Measurements from ENCODE around the gene MRTFA.
"Not testable (repeated sequence)": the region's sequence is repeated elsewhere in the genome, so short reads cannot be mapped to it uniquely, and the experiment has no call there.

MRTFA gene

DNA sequence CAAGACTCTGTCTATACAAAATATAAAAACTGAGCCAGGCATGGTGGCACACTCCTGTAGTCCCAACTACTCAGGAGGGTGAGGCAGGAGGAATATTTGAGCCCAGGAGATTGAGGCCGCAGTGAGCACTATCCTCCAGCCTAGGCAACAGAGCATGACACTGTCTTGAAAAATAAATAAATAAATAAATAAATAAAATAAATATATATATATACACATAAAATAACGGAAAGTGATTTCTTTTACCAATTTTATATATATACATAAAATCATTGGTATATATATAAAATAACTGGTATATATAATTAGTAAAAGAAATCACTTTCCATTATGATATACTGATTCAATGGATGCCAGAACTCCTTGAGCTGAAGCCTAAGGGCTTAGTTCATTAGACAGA, 91.8 kb downstream of the MRTFA start:
- H3K4me1 ChIP-seq = no peaks in the 10 kb centered on the region
- TF ChIP-seq, protein P1, sequence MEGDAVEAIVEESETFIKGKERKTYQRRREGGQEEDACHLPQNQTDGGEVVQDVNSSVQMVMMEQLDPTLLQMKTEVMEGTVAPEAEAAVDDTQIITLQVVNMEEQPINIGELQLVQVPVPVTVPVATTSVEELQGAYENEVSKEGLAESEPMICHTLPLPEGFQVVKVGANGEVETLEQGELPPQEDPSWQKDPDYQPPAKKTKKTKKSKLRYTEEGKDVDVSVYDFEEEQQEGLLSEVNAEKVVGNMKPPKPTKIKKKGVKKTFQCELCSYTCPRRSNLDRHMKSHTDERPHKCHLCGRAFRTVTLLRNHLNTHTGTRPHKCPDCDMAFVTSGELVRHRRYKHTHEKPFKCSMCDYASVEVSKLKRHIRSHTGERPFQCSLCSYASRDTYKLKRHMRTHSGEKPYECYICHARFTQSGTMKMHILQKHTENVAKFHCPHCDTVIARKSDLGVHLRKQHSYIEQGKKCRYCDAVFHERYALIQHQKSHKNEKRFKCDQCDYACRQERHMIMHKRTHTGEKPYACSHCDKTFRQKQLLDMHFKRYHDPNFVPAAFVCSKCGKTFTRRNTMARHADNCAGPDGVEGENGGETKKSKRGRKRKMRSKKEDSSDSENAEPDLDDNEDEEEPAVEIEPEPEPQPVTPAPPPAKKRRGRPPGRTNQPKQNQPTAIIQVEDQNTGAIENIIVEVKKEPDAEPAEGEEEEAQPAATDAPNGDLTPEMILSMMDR (IDR thresholded peaks at IDR 0.05) = no peak

DNA sequence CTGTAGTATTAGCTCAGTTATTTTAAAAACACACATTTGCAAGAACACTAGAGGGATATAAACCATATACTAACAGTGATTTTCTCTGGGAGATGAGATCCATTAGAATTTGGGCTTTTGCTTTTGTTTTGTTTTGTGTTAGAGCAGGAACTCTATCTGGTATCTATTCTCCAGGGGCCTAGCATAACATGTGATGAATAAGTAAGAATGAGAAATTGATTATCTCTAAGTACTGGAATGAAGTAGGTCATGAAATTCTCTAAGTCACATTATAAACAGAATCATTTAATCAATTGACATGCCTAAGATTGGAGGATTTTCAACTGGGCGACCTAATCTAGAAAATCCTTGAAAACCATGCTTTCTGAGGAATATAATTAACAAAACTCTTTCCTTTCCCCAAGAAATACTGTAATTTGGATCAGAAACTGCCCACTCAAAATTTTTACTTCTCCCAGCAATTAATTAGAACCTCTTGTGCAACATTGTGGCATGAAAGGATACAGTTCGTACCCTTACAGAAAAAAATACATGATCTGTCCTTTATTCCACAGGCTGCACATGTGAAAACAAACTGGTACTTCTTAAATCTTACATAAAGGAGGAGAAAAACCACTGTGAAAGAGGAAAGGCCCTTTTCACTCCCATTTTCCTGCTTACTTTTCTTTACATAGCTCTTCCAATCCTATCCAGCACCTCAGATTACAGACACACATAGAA, 93.5 kb downstream of the MRTFA start:
- peaks cover 4% of the 10 kb centered on the region for H3K79me2 ChIP-seq
- no peak overlapping the region for H2AFZ ChIP-seq
- no peaks in the 10 kb centered on the region for H3K27me3 ChIP-seq (ENCODE audit: control insufficient read depth, insufficient read depth, low read length)
- TF ChIP-seq, protein P1 (IDR thresholded peaks at IDR 0.05) = no peak
- no peaks in the 10 kb centered on the region for H3K9me3 ChIP-seq (ENCODE audit: control insufficient read depth, low read length)
- H3K27ac ChIP-seq = no peak overlapping the region
- H3K4me1 ChIP-seq = no peaks in the 10 kb centered on the region
- no peak overlapping the region for H3K4me2 ChIP-seq (ENCODE audit: low read length)
- no peak overlapping the region for H3K9ac ChIP-seq
- no peaks in the 10 kb centered on the region for H3K36me3 ChIP-seq (ENCODE audit: control insufficient read depth, insufficient read depth, low read length)
- no peak overlapping the region for H3K4me3 ChIP-seq (ENCODE audit: low read depth, low read length)

More for the DNA sequence above, 91.8 kb downstream of the MRTFA start:
- H3K4me3 ChIP-seq (ENCODE audit: low read depth, low read length) = no peak overlapping the region
- H3K9me3 ChIP-seq (ENCODE audit: control insufficient read depth, low read length) = no peaks in the 10 kb centered on the region
- H3K4me2 ChIP-seq (ENCODE audit: low read length) = no peak overlapping the region
- H3K27me3 ChIP-seq (ENCODE audit: control insufficient read depth, insufficient read depth, low read length) = no peaks in the 10 kb centered on the region
- H3K36me3 ChIP-seq (ENCODE audit: control insufficient read depth, insufficient read depth, low read length) = no peaks in the 10 kb centered on the region
- no peak overlapping the region for H2AFZ ChIP-seq
- H3K79me2 ChIP-seq = peaks cover 4% of the 10 kb centered on the region
- no peak overlapping the region for H3K27ac ChIP-seq
- H3K9ac ChIP-seq = no peak overlapping the region

DNA sequence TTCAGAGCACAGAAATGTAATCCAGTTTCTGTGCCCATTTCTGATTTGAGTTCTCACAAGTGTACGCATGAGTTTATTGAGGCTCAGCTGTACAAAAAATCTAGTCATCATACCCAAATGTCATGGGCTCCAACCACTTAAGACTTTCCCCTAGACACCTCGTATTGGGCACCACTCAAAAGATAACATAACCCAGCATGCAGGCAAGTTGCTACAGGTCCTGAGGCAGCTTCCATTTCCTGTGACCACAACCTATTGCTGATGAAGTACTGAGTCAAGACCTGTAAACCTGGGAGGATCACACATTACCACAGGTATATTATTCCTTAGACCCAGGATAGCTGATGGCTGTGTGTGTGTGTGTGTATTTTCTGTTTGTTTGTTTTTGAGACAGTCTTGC, 95.2 kb downstream of the MRTFA start:
- Histone ChIP-seq H3K9me3 (ENCODE audit: control insufficient read depth, low read length) (no peaks in the 10 kb centered on the region), H3K9ac (no peak overlapping the region), H3K4me1 (no peaks in the 10 kb centered on the region), H3K4me3 (ENCODE audit: low read depth, low read length) (no peak overlapping the region), H3K79me2 (peaks cover 3% of the 10 kb centered on the region), H3K4me2 (ENCODE audit: low read length) (no peak overlapping the region), H3K36me3 (ENCODE audit: control insufficient read depth, insufficient read depth, low read length) (no peaks in the 10 kb centered on the region), H3K27me3 (ENCODE audit: control insufficient read depth, insufficient read depth, low read length) (no peaks in the 10 kb centered on the region), H3K27ac (no peak overlapping the region), H2AFZ (no peak overlapping the region)
- TF ChIP-seq, protein P1 (IDR thresholded peaks at IDR 0.05) = no peak

DNA sequence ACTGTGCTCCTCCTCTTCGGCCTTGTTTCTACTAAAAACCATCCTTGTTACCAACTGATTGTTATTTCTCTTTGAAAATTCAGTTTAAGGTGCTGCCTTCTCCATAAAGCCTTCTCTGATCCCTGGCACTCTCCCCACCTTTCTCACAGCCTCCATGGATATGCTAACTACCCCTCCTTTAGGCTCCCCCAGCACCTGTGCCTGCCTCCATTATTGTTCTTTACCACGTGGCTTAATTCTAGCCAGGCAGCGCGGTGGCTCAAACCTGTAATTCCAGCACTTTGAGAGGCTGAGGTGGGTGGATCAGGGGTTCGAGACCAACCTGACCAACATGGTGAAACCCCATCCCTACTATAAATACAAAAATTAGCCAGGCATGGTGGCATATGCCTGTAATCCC, 96.3 kb downstream of the MRTFA start:
- Histone ChIP-seq H3K9me3 (ENCODE audit: control insufficient read depth, low read length) (no peaks in the 10 kb centered on the region), H3K4me2 (ENCODE audit: low read length) (no peak overlapping the region), H3K36me3 (ENCODE audit: control insufficient read depth, insufficient read depth, low read length) (no peaks in the 10 kb centered on the region), H2AFZ (no peak overlapping the region), H3K79me2 (no peaks in the 10 kb centered on the region), H3K4me3 (ENCODE audit: low read depth, low read length) (no peak overlapping the region), H3K27ac (no peak overlapping the region), H3K9ac (no peak overlapping the region), H3K27me3 (ENCODE audit: control insufficient read depth, insufficient read depth, low read length) (no peaks in the 10 kb centered on the region), H3K4me1 (no peaks in the 10 kb centered on the region)
- TF ChIP-seq, protein P1 (IDR thresholded peaks at IDR 0.05) = no peak

DNA sequence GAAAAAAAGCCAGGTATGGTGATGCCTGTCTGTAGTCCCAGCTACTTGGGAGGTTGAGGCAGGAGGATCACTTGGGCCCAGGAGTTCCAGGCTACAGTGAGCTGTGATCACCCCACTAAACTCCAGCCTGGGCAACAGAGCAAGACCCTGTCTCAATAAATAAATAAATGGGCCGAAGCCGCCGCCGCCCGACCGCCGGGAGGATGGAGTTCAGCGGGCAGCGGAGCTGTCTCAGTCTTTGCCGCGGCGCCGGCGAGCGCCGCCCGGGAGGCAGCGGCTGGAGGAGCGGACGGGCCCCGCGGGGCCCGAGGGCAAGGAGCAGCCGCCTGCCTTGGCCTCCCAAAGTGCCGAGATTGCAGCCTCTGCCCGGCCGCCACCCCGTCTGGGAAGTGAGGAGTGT, 100.4 kb downstream of the MRTFA start:
- H3K9ac ChIP-seq; H3K27ac ChIP-seq; H3K36me3 ChIP-seq (ENCODE audit: control insufficient read depth, insufficient read depth, low read length); H3K27me3 ChIP-seq (ENCODE audit: control insufficient read depth, insufficient read depth, low read length); H3K79me2 ChIP-seq; H2AFZ ChIP-seq; H3K9me3 ChIP-seq (ENCODE audit: control insufficient read depth, low read length); H3K4me3 ChIP-seq (ENCODE audit: low read depth, low read length); H3K4me2 ChIP-seq (ENCODE audit: low read length): not testable (repeated sequence)
- peaks cover 11% of the 10 kb centered on the region for H3K4me1 ChIP-seq

Data from parathyroid adenoma (tissue), 2 donors.